Uterus (tissue), 4 donors: ENCODE measurements around the gene PMS2. TPM values are rescaled to one million over a fixed set of nuclear protein-coding genes. Genes with fewer than 3 reads are reported as not detected.

Source experiments
- DNase-seq, 2 donors: peaks; one replicate each; pipeline ENCODE4 v3.0.0-alpha.2; 2019 to 2020
- H3K27ac ChIP-seq, 2 donors: fragments of 200-600 bp; sonication (generic); 1 replicate in 1 of 2; 2 replicates in 1 of 2; pipeline ENCODE4 v1.5.1; 2016 to 2018
- H3K27me3 ChIP-seq, 2 donors: fragments of 200-600 bp; sonication (generic); one replicate each; pipeline ENCODE4 v1.5.1; 2018 to 2019; ENCODE audit warnings: control low read depth in 1 of 2
- H3K36me3 ChIP-seq, 2 donors: fragments of 200-600 bp; sonication (generic); one replicate each; pipeline ENCODE4 v1.5.1; 2019; ENCODE audit warnings: control low read depth in 1 of 2
- H3K4me1 ChIP-seq, 2 donors: fragments of 200-600 bp; sonication (generic); one replicate each; pipeline ENCODE4 v1.5.1; 2018 to 2019; ENCODE audit warnings: control low read depth in 1 of 2
- H3K4me3 ChIP-seq, 2 donors: fragments of 200-600 bp; sonication (generic); 1 replicate in 1 of 2; 2 replicates in 1 of 2; pipeline ENCODE4 v1.5.1; 2018 to 2019; ENCODE audit warnings: mild to moderate bottlenecking in 1 of 2
- H3K9me3 ChIP-seq, 2 donors: fragments of 200-600 bp; sonication (generic); one replicate each; pipeline ENCODE4 v1.5.1; 2019; ENCODE audit warnings: control low read depth in 1 of 2
- POLR2A ChIP-seq, 2 donors: fragments of 450-650 bp; IDR thresholded peaks; one replicate each; pipeline ENCODE4 v1.6.1; 2016; ENCODE audit warnings: antibody characterized with exemption in 2 of 2, mild to moderate bottlenecking in 1 of 2, moderate library complexity in 1 of 2
- intact Hi-C: fragments of 100-400 bp; cut with DNase I; formaldehyde crosslinking; loops from one replicate; pipeline ENCODE4 v1.15.1; 2023; ENCODE audit warnings: low total_unique reads
- total RNA-seq, 4 donors: library from RNA; depleted of rRNA in 3 of 4; stranded (reverse); fragments of >200 nt in 3 of 4; gene quantifications; one replicate each; pipeline versions ENCODE4 v1.1.0 to v1.2.4, GENCODE V29; 2014 to 2023
- TF ChIP-seq, protein P1 (sequence below), 4 experiments: fragments of 200-600 bp in 2 of 4; fragments of 450-650 bp in 2 of 4; sonication (generic) in 2 of 4; IDR thresholded peaks; one replicate each; pipeline ENCODE4 v1.5.1; 2016 to 2019; ENCODE audit warnings: antibody characterized with exemption in 4 of 4, mild to moderate bottlenecking in 2 of 4, moderate library complexity in 1 of 4
- donor health status: DM: yes; HTN: yes; CAD: no.

Gene PMS2
- total RNA-seq, 4 donors from 2014 or later = 1.0 to 21.8 (median 8.5) TPM

DNA sequence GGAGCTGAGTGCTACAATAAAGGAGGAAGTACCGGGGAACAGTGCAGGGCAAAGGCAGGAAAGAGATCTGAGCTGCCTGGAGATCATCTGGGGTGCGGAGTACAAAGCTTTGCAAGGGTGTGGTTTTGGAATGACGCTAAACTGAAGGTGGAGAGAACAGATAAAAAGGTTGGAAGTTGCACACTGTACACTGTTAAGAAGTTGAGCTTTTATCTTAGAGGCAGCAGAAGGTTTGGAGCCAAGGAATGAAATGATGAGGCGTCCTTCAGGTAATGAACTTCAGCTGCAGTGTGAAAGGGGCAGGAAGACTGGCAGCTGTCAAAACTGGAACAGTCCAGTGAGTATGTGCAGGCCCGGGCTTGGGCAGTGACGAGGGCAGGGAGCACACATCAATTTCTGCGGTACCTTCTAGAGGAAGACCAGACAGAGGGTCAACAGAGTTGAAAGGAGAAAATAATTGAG, 15.2 kb upstream of the PMS2 start:
- H3K36me3 ChIP-seq = peaks cover 0 to 3% of the 10 kb centered on the region in 2 donors

DNA sequence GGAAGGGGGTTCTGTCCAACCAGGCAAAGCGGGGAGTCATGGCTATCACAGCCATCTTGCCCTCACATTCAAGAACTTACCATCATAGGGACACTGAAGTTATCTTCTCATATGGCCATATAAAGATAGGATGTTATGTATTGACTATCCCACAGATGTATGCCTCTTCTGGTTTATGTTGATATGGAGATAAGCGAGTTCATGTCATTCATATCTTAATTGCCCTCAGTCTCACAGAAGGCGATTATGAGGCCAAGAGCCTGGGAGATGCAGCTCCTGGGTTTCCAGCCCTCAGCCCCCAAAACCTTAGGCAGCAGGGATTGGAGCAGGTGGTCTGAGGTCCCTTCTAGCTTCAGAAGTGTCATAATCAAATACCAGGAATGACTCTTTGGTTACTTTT, 13.9 kb upstream of the PMS2 start:
- intact Hi-C loops = no loop called here
- DNase-seq = no peak
- Histone ChIP-seq H3K27ac (no peak overlapping the region), H3K4me3 (no peak overlapping the region), H3K4me1 (no peaks in the 10 kb centered on the region), H3K27me3 (no peaks in the 10 kb centered on the region), H3K9me3 (no peaks in the 10 kb centered on the region), H3K36me3 (no peaks in the 10 kb centered on the region)
- TF ChIP-seq, protein P1, sequence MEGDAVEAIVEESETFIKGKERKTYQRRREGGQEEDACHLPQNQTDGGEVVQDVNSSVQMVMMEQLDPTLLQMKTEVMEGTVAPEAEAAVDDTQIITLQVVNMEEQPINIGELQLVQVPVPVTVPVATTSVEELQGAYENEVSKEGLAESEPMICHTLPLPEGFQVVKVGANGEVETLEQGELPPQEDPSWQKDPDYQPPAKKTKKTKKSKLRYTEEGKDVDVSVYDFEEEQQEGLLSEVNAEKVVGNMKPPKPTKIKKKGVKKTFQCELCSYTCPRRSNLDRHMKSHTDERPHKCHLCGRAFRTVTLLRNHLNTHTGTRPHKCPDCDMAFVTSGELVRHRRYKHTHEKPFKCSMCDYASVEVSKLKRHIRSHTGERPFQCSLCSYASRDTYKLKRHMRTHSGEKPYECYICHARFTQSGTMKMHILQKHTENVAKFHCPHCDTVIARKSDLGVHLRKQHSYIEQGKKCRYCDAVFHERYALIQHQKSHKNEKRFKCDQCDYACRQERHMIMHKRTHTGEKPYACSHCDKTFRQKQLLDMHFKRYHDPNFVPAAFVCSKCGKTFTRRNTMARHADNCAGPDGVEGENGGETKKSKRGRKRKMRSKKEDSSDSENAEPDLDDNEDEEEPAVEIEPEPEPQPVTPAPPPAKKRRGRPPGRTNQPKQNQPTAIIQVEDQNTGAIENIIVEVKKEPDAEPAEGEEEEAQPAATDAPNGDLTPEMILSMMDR (IDR thresholded peaks at IDR 0.05) = no peak
- no peak for TF ChIP-seq POLR2A (IDR thresholded peaks at IDR 0.05)

More for the DNA sequence above, 15.2 kb upstream of the PMS2 start:
- DNase-seq = no peak
- Histone ChIP-seq H3K27ac (no peak overlapping the region), H3K4me1 (no peaks in the 10 kb centered on the region), H3K9me3 (no peaks in the 10 kb centered on the region), H3K4me3 (no peak overlapping the region), H3K27me3 (no peaks in the 10 kb centered on the region)
- intact Hi-C loops = no loop called here
- no peak for TF ChIP-seq POLR2A (IDR thresholded peaks at IDR 0.05)
- TF ChIP-seq, protein P1 (IDR thresholded peaks at IDR 0.05) = no peak

DNA sequence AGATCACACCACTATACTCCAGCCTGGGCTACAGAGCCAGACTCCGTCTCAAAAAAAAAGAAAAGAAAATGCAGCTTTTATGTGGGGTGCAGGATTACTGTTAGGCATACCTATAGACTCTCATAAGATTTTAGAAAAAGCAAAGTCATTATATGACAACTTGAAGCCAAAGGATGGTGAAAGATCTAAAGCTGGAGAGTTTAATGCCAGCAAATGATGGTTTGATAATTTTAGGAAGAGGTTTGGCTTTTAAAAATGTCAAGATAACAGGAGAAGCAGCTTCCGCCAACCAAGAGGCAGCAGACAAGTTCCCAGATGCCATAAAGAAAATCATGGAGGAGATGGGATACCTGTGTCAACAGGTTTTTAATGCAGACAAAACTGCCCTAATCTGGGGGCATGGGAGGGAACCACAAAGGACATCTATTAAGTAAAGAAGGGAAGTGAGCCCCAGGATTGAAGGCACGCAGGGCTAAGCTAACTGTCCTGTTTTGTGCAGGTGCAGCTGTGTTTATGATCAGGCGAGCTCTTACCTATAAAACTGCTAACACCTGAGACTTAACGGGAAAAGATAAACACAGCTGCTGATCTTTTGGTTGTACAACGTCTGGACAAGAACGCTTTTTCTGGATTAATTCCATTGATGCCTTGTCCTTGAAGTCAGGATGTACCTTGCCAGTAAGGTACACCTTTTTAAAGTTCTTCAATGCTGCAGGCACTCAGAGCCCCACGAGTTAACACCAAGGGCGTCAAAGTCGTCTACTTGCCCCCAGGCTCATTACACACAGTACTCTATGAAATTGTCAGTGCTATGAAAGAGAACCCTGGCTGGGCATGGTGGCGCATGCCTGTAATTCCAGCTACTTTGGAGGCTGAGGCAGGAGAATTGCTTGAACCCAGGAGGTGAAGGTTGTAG, 11.8 kb upstream of the PMS2 start:
- no peak for DNase-seq
- no peak overlapping the region for H3K27ac ChIP-seq
- intact Hi-C loops = no loop called here
- no peaks in the 10 kb centered on the region for H3K4me1 ChIP-seq
- TF ChIP-seq POLR2A (IDR thresholded peaks at IDR 0.05) = no peak
- TF ChIP-seq, protein P1 (IDR thresholded peaks at IDR 0.05) = no peak
- no peaks in the 10 kb centered on the region for H3K36me3 ChIP-seq
- H3K9me3 ChIP-seq = no peaks in the 10 kb centered on the region
- no peaks in the 10 kb centered on the region for H3K27me3 ChIP-seq
- no peak overlapping the region for H3K4me3 ChIP-seq

DNA sequence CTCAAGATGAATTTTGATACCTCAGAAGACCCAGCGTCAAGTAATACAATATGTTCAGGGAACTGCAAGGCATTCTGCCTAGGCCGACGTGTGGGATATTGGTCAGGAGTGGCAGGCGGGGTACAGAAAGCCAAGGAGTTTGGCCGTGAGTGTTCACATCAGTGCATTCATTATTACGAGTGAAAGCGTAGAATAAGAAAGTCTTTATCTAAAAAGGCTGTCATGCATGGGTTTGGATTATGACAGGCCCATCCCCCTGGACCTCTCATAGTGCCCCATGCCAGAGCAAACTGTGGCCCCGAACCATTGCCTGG, 7.8 kb upstream of the PMS2 start:
- intact Hi-C loops = no loop called here
- no peak for DNase-seq
- Histone ChIP-seq H3K4me3 (no peak overlapping the region), H3K27me3 (no peaks in the 10 kb centered on the region), H3K27ac (no peak overlapping the region), H3K4me1 (peaks cover 0 to 4% of the 10 kb centered on the region in 2 donors), H3K9me3 (no peaks in the 10 kb centered on the region), H3K36me3 (no peaks in the 10 kb centered on the region)
- TF ChIP-seq POLR2A (IDR thresholded peaks at IDR 0.05) = no peak
- TF ChIP-seq, protein P1 (IDR thresholded peaks at IDR 0.05) = no peak

DNA sequence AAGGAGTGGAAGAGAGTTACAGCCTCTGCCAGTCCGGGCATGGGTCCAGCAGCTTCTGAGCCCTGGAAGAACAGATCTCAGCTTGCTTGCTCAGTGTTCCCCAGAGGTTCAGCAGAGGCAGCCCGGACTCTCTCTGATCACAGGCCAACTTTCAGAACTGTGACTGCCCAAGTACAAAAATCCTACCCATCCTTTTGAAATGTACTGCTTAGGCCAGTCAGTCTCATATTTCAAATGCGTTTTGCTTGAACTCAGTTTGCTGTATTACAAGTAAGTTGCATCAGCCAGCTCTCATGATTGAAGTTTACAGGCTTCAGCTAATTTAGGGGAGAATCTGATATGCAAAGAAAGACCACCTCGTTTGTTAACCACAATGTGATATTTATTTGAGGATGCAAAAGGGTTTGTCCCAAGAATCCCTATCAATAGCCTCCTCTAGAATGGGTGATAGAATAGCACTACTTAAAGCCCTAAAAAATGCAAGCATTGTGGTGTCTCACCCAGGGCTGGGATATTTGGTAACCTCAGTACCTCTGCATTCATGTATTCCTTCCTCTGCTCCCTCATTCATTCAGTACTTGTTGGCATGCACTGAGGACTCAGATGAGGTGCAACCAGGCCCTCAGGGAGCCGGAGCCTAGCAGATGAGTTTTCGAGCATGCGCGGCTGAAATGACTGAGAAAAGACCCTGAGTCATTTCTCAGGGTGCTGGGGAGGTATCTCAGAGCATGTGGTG, 7.2 kb upstream of the PMS2 start:
- H3K4me1 ChIP-seq = peaks cover 0 to 4% of the 10 kb centered on the region in 2 donors
- intact Hi-C loops = no loop called here
- no peak for TF ChIP-seq POLR2A (IDR thresholded peaks at IDR 0.05)
- TF ChIP-seq, protein P1 (IDR thresholded peaks at IDR 0.05) = no peak
- peak; percentile 63 to 68 for DNase-seq
- no peaks in the 10 kb centered on the region for H3K36me3 ChIP-seq
- no peak overlapping the region for H3K4me3 ChIP-seq
- no peaks in the 10 kb centered on the region for H3K9me3 ChIP-seq
- H3K27me3 ChIP-seq = no peaks in the 10 kb centered on the region
- peak overlapping the region; percentile 6 to 48 for H3K27ac ChIP-seq
